Stimulated activated CD4-positive, alpha-beta T cell treated with anti-CD3 and anti-CD28 coated beads, Interleukin-1b, Interleukin-23, amount 100 ng/mL, for 48 hours (primary cell): ENCODE data around the gene RELN.

Source experiments
- DNase-seq: peaks from one replicate; pipeline ENCODE4 v3.0.0-alpha.2; 2020

RELN gene

GRCh38 chr7:103889451-103889850 lies 100.0 kb downstream of the RELN start:
- DNase-seq: no peak

- no peak for DNase-seq
Measured at GRCh38 chr7:103888603-103889153, 100.8 kb downstream of the RELN start.

GRCh38 chr7:103887853-103888602 lies 101.4 kb downstream of the RELN start:
- DNase-seq: no peak

GRCh38 chr7:103887050-103887449 lies 102.4 kb downstream of the RELN start:
- no peak for DNase-seq

- no peak for DNase-seq
Measured at GRCh38 chr7:103879928-103880600, 109.4 kb downstream of the RELN start.

- DNase-seq: no peak
Measured at GRCh38 chr7:103879411-103879810, 110.0 kb downstream of the RELN start.

GRCh38 chr7:103877565-103877964 lies 111.9 kb downstream of the RELN start:
- no peak for DNase-seq

GRCh38 chr7:103875718-103876117 lies 113.7 kb downstream of the RELN start:
- DNase-seq: no peak

GRCh38 chr7:103871473-103871872 lies 118.0 kb downstream of the RELN start:
- no peak for DNase-seq

GRCh38 chr7:103870664-103871063 lies 118.8 kb downstream of the RELN start:
- no peak for DNase-seq

GRCh38 chr7:103867874-103868273 lies 121.6 kb downstream of the RELN start:
- no peak for DNase-seq

GRCh38 chr7:103866919-103867318 lies 122.5 kb downstream of the RELN start:
- no peak for DNase-seq

- no peak for DNase-seq
Measured at GRCh38 chr7:103865442-103865841, 124.0 kb downstream of the RELN start.

- DNase-seq: no peak
Measured at GRCh38 chr7:103862302-103863035, 127.0 kb downstream of the RELN start.

GRCh38 chr7:103859709-103860108 lies 129.7 kb downstream of the RELN start:
- no peak for DNase-seq

GRCh38 chr7:103857435-103857834 lies 132.0 kb downstream of the RELN start:
- no peak for DNase-seq

- DNase-seq: no peak
Measured at GRCh38 chr7:103856929-103857328, 132.5 kb downstream of the RELN start.

GRCh38 chr7:103855671-103856070 lies 133.8 kb downstream of the RELN start:
- no peak for DNase-seq

GRCh38 chr7:103854611-103855010 lies 134.8 kb downstream of the RELN start:
- no peak for DNase-seq

GRCh38 chr7:103851357-103851756 lies 138.1 kb downstream of the RELN start:
- DNase-seq: no peak

GRCh38 chr7:103843689-103844480 lies 145.6 kb downstream of the RELN start:
- DNase-seq: no peak

GRCh38 chr7:103833401-103833800 lies 156.1 kb downstream of the RELN start:
- DNase-seq: no peak

GRCh38 chr7:103832438-103832837 lies 157.0 kb downstream of the RELN start:
- DNase-seq: no peak
